ENCODE results near the gene FAM200A.

FAM200A gene

DNA sequence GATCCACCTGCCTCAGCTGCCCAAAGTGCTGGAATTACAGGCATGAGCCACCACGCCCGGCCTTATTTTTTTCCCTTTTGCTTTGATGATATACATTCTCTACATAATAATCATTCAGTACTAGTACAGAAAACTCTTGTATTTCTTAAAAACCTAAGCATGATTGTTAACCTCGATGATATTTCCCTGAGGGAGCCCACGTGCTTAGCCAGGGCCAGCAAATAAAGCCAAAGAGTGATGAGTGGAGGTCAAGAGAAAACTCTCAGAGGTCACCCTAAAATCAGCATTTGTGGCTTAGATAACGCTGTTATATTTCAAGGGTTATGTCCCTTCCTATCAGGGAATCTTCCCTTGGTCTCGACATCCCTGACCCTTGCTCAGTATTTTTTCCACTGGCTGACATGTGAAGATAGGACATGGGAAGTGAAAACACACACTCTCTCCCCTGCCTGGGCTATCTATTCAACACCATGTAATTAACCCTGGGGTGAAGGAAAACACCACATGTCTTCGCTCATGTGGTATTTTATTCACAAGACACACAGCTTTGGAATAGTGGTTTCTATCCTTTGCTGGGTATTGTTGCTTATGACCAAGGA lies 12.6 kb downstream of the FAM200A start:
- no peak overlapping the region for H3K4me3 ChIP-seq (IDR thresholded peaks at IDR 0.05; ENCODE audit: insufficient read depth, low read depth, low read length)
- no peaks in the 10 kb centered on the region for H3K79me2 ChIP-seq (ENCODE audit: insufficient read depth, low read depth)
- TF ChIP-seq, protein P1, sequence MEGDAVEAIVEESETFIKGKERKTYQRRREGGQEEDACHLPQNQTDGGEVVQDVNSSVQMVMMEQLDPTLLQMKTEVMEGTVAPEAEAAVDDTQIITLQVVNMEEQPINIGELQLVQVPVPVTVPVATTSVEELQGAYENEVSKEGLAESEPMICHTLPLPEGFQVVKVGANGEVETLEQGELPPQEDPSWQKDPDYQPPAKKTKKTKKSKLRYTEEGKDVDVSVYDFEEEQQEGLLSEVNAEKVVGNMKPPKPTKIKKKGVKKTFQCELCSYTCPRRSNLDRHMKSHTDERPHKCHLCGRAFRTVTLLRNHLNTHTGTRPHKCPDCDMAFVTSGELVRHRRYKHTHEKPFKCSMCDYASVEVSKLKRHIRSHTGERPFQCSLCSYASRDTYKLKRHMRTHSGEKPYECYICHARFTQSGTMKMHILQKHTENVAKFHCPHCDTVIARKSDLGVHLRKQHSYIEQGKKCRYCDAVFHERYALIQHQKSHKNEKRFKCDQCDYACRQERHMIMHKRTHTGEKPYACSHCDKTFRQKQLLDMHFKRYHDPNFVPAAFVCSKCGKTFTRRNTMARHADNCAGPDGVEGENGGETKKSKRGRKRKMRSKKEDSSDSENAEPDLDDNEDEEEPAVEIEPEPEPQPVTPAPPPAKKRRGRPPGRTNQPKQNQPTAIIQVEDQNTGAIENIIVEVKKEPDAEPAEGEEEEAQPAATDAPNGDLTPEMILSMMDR (conservative IDR thresholded peaks at IDR 0.05; ENCODE audit: low read depth, low read length), result no peak
- H3K4me1 ChIP-seq (ENCODE audit: low read depth, poor library complexity, severe bottlenecking), result peaks cover 8% of the 10 kb centered on the region
- no peaks in the 10 kb centered on the region for H3K27me3 ChIP-seq (ENCODE audit: insufficient read depth, low read depth)
- no peaks in the 10 kb centered on the region for H3K36me3 ChIP-seq (ENCODE audit: insufficient read depth)
- H3K9ac ChIP-seq, result no peak overlapping the region
- no peak overlapping the region for H2AFZ ChIP-seq (ENCODE audit: low read depth)
- no peak overlapping the region for H3K4me2 ChIP-seq
- no peaks in the 10 kb centered on the region for H4K20me1 ChIP-seq (ENCODE audit: insufficient read depth)
- no peak overlapping the region for H3K27ac ChIP-seq

DNA sequence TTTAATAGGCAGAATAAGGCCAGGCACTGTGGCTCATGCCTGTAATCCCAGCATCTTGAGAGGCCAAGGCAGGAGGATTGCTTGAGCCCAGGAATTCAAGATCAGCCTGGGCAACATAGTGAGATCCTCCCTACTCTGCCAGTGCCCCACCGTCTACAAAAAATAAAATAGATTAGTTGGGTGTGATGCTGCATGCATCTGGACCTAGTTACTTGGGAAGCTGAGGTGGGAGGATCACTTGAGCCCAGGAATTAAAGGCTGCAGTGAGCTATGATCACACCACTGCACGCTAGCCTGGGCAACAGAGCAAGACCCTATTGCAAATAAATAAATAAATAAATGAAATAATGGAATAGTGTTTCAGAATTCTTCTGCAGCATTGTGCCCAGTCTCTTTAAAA lies 16.2 kb downstream of the FAM200A start:
- H2AFZ ChIP-seq (ENCODE audit: low read depth), result no peak overlapping the region
- TF ChIP-seq, protein P1 (conservative IDR thresholded peaks at IDR 0.05; ENCODE audit: low read depth, low read length), result no peak
- no peaks in the 10 kb centered on the region for H3K79me2 ChIP-seq (ENCODE audit: insufficient read depth, low read depth)

DNA sequence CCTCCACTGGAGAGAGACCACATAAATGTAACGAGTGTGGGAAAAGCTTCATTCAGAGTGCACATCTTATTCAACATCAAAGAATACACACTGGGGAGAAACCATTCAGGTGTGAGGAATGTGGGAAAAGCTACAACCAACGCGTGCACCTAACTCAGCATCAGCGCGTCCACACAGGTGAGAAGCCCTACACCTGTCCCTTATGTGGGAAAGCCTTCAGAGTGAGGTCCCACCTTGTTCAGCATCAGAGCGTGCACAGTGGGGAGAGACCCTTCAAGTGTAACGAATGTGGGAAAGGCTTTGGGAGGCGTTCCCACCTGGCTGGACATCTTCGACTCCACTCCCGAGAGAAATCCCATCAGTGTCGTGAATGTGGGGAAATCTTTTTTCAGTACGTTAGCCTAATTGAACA lies 20.6 kb downstream of the FAM200A start:
- TF ChIP-seq, protein P1 (conservative IDR thresholded peaks at IDR 0.05; ENCODE audit: low read depth, low read length), result no peak
- Histone ChIP-seq H4K20me1 (ENCODE audit: insufficient read depth) (no peaks in the 10 kb centered on the region), H3K79me2 (ENCODE audit: insufficient read depth, low read depth) (no peaks in the 10 kb centered on the region), H3K9ac (no peak overlapping the region), H2AFZ (ENCODE audit: low read depth) (no peak overlapping the region), H3K27me3 (ENCODE audit: insufficient read depth, low read depth) (no peaks in the 10 kb centered on the region), H3K36me3 (ENCODE audit: insufficient read depth) (peaks cover 16% of the 10 kb centered on the region; the same call in 1 of the 2 replicates), H3K4me3 (IDR thresholded peaks at IDR 0.05; ENCODE audit: insufficient read depth, low read depth, low read length) (no peak overlapping the region), H3K4me1 (ENCODE audit: low read depth, poor library complexity, severe bottlenecking) (no peaks in the 10 kb centered on the region), H3K4me2 (no peak overlapping the region), H3K27ac (no peak overlapping the region)

More for the DNA sequence above, 16.2 kb downstream of the FAM200A start:
- H3K27me3 ChIP-seq (ENCODE audit: insufficient read depth, low read depth), result no peaks in the 10 kb centered on the region
- no peak overlapping the region for H3K4me2 ChIP-seq
- H4K20me1 ChIP-seq (ENCODE audit: insufficient read depth), result no peaks in the 10 kb centered on the region
- no peak overlapping the region for H3K9ac ChIP-seq
- H3K36me3 ChIP-seq (ENCODE audit: insufficient read depth), result peaks cover 6% of the 10 kb centered on the region; the same call in 1 of the 2 replicates
- no peak overlapping the region for H3K4me3 ChIP-seq (IDR thresholded peaks at IDR 0.05; ENCODE audit: insufficient read depth, low read depth, low read length)
- no peak overlapping the region for H3K27ac ChIP-seq
- H3K4me1 ChIP-seq (ENCODE audit: low read depth, poor library complexity, severe bottlenecking), result peaks cover 8% of the 10 kb centered on the region

DNA sequence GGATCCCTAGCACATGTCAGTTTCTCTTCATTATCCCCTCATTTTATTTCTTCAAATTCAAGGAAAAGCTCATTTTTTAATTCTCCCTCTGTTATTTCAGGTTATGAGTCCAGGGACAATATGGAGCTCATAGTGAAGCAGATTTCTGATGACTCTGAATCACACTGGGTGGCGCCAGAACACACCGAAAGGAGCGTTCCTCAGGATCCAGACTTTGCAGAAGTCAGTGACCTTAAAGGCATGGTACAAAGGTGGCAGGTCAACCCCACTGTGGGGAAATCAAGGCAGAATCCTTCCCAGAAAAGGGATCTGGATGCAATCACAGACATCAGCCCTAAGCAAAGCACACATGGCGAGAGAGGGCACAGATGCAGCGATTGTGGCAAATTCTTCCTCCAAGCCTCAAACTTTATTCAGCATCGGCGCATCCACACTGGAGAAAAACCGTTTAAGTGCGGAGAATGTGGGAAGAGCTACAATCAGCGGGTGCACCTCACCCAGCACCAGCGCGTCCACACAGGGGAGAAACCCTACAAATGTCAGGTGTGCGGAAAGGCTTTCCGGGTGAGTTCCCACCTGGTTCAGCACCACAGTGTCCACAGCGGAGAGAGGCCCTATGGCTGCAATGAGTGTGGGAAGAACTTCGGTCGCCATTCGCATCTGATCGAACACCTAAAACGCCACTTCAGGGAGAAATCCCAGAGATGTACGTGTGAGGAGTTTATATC lies 26.0 kb downstream of the FAM200A start:
- H2AFZ ChIP-seq (ENCODE audit: low read depth), result no peak overlapping the region
- H4K20me1 ChIP-seq (ENCODE audit: insufficient read depth), result no peaks in the 10 kb centered on the region
- H3K9ac ChIP-seq, result no peak overlapping the region
- no peak overlapping the region for H3K4me3 ChIP-seq (IDR thresholded peaks at IDR 0.05; ENCODE audit: insufficient read depth, low read depth, low read length)
- no peaks in the 10 kb centered on the region for H3K4me1 ChIP-seq (ENCODE audit: low read depth, poor library complexity, severe bottlenecking)
- H3K36me3 ChIP-seq (ENCODE audit: insufficient read depth), result peaks cover 11% of the 10 kb centered on the region
- no peak overlapping the region for H3K4me2 ChIP-seq
- no peaks in the 10 kb centered on the region for H3K27me3 ChIP-seq (ENCODE audit: insufficient read depth, low read depth)
- H3K79me2 ChIP-seq (ENCODE audit: insufficient read depth, low read depth), result no peaks in the 10 kb centered on the region
- TF ChIP-seq, protein P1 (conservative IDR thresholded peaks at IDR 0.05; ENCODE audit: low read depth, low read length), result peak; percentile 27; the same call in 1 of the 2 replicates
- no peak overlapping the region for H3K27ac ChIP-seq
